ENCODE results near the gene CELA3B.

GRCh38 chr1:21955058-21955457 lies 21.8 kb upstream of the CELA3B start:
- TF ChIP-seq EZH2 (IDR thresholded peaks at IDR 0.05; ENCODE audit: low read length, missing control alignments) (no peak), CTCF (conservative IDR thresholded peaks at IDR 0.05 in 1 of 2, IDR thresholded peaks at IDR 0.05 in 1 of 2; ENCODE audit: low read depth in 1 of 2, low read length in 2 of 2) (no peak)
